Subcutaneous adipose tissue (tissue), 4 donors: ENCODE results near the gene ACACB. TPM values are rescaled to one million over a fixed set of nuclear protein-coding genes. Genes with fewer than 3 reads are reported as not detected.

Source experiments
- total RNA-seq, 4 donors: library from RNA; depleted of rRNA; stranded (reverse); fragments of >200 nt; gene quantifications; one replicate each; pipeline ENCODE4 v1.1.0, GENCODE V29; 2016
- TF ChIP-seq, protein P1 (sequence below): fragments of 450-650 bp; IDR thresholded peaks from one replicate; pipeline ENCODE4 v1.5.1; 2016; ENCODE audit warnings: low read depth, mild to moderate bottlenecking, control low read depth, antibody characterized with exemption, moderate library complexity

Gene ACACB
- total RNA-seq, 4 donors from 2014 or later = 798 to 3,288 (median 1,277) TPM

DNA sequence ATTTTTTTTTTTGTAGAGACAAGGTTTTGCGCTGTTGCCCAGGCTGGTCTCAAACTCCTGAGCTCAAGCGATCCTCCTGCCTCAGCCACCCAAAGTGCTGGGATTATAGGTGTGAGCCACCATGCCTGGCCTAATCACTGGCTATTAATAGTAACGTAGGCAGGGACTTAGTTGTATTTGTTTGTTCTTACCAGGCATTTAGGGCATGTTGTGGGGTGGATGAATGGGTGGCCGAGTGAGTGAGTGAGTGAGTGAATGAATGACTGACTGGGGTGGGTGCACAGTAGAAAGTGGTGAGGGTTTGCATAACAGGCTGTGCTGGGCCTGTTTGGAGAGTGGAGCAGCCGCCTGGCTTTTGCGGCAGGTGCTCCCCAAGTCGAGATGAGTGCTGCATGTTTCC is 105.7 kb downstream of the ACACB start:
- TF ChIP-seq, protein P1, sequence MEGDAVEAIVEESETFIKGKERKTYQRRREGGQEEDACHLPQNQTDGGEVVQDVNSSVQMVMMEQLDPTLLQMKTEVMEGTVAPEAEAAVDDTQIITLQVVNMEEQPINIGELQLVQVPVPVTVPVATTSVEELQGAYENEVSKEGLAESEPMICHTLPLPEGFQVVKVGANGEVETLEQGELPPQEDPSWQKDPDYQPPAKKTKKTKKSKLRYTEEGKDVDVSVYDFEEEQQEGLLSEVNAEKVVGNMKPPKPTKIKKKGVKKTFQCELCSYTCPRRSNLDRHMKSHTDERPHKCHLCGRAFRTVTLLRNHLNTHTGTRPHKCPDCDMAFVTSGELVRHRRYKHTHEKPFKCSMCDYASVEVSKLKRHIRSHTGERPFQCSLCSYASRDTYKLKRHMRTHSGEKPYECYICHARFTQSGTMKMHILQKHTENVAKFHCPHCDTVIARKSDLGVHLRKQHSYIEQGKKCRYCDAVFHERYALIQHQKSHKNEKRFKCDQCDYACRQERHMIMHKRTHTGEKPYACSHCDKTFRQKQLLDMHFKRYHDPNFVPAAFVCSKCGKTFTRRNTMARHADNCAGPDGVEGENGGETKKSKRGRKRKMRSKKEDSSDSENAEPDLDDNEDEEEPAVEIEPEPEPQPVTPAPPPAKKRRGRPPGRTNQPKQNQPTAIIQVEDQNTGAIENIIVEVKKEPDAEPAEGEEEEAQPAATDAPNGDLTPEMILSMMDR = no peak

DNA sequence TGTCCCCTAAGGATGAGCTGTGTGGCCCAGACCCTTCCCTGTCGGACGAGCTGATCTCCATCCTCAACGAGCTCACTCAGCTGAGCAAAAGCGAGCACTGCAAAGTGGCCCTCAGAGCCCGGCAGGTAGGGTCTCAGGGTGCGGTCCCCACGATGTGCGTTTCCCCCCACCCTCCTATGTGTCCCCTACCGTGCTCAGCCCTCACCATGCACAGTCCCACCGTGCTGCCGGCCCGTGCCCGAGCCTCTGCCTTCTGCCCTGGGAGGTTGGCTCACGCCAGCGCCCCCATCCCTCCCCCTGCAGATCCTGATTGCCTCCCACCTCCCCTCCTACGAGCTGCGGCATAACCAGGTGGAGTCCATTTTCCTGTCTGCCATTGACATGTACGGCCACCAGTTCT is 106.1 kb downstream of the ACACB start:
- TF ChIP-seq, protein P1 = no peak

DNA sequence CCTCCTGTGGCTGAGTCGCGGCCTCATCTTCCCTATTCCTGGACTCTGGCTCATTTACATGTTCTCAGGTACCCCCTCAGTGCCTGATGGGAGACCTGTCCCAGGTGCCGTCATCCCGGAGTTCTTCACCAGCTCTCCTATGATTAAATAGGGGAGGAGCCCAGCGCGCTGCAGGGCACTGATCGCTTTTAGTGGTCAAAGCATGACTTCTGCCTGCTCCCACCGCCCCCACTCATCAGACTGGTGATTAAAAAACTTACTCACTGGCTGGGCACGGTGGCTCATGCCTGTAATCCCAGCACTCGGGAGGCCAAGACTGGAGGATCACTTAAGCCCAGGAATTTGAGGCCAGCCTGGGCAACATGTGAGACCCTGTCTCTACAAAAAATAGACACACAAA is 106.8 kb downstream of the ACACB start:
- TF ChIP-seq, protein P1 = no peak

DNA sequence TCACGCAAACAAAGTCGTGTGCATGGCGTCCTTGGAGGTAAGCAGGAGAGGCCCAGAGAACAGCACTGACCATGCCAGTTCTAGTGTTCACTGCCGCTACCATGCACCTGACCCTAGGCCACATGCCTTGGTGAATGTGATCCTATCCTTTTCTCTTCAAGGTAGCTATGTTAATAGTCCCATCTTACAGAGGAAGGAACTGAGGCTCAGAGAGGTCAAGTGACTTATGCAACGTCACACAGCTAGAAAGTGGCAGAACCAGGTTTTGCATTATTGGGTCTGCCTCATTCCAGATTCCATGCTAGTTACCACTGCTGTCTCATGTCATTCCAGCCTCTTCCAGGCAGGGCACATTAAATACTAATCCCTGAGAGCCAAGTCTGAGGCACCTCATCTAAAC is 107.5 kb downstream of the ACACB start:
- TF ChIP-seq, protein P1 = no peak

DNA sequence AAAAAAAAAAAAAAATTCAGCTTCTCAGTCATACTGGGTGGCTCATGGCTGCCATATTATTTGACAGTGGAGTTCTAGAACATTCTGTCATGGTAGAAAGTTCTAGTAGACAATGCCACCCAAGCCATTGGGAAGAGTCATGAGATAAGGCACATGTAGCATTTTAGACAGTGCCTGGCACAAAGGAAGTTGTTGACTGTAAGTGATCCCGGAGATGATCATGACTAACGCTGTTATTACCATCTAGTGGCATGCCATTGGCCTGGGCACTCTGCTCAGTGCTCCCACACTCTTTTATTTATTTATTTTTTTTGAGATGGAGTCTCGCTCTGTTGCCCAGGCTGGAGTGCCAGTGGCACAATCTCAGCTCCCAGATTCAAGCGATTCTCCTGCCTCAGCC is 112.3 kb downstream of the ACACB start:
- TF ChIP-seq, protein P1 = no peak

DNA sequence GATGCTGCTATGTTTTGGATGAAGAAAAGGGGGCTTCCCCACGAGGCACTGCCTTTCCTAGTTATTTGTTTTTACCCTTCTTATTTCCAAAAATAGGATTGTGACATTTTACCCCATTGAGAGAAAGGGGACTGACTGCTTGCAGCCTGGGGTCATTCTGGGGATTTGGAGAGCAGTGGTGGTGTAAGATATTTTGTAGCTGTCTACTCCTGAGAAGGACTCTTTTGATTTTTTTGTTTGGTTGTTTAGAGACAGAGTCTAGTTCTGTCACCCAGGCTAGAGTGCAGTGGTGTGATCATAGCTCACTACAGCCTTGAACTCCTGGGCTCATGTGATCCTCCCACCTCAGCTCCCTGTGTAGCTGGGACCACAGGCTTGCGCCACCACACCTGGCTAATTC is 113.8 kb downstream of the ACACB start:
- TF ChIP-seq, protein P1 = no peak

DNA sequence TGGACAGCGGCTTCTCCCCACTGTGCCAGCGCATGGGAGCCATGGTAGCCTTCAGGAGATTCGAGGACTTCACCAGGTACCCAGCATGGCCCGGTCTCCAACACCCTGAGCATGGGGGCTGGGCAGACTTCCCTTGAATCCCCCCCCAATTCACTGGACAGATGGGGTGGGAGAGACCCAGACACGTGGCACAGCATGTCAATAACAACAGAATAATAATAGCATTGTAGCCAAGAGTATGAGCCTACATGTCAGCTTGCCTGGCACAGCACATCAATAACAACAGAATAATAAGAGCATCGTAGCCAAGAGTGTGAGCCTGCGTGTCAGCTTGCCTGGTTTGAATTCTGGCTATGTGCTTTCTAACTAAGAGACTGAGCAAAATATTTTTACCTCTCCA is 116.3 kb downstream of the ACACB start:
- TF ChIP-seq, protein P1 = no peak
